Omental fat pad (tissue), 4 donors: ENCODE results near the gene GRID1. TPM values are rescaled to one million over a fixed set of nuclear protein-coding genes. Genes with fewer than 3 reads are reported as not detected.

Source experiments
- ATAC-seq: fragments of 150-250 bp; one replicate; pipeline ENCODE4 v1.9.1; 2016; ENCODE audit warnings: mild to moderate bottlenecking, moderate library complexity; ENCODE audit not compliant: low FRiP score
- DNase-seq: peaks from one replicate; pipeline ENCODE4 v3.0.0-alpha.2; 2019; ENCODE audit warnings: low spot score
- total RNA-seq, 4 donors: library from RNA; depleted of rRNA; stranded (reverse); fragments of >200 nt; gene quantifications; one replicate each; pipeline ENCODE4 v1.1.0, GENCODE V29; 2016
- TF ChIP-seq, protein P1 (sequence below), 3 donors: fragments of 450-650 bp; IDR thresholded peaks; one replicate each; pipeline ENCODE4 v1.5.1; 2016 to 2017; ENCODE audit warnings: antibody characterized with exemption in 3 of 3, mild to moderate bottlenecking in 3 of 3, moderate library complexity in 2 of 3

GRID1 gene
- total RNA-seq, 4 donors from 2014 or later = 1.5 to 3.5 (median 2.4) TPM

DNA sequence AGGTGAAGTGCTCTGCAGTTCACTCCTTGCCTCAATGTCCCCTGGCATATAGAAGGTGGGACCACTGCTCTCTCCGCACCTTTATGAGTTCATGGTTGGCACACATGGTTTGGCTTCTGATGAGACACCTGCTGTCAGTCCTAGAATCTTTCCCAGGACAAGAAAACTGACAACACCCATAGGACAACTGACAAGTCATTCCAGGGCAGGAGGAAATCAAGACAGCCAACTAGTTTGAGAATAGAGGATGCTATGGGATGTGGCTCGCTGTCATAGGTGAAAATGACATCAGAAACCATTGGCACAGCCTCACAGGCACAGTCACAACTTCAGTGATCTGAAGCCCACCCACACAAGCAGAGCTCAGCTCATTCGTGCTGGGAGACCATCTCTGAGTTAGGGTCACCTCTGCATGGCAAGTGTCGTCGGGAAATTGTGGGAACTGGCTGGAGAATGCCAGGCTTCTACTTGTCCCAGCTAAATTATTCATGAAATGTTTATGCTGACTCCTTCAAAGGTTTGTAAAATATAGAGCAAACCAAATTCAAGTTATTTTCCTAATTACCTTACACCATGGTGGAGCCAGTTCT is 762.4 kb downstream of the GRID1 start:
- TF ChIP-seq, protein P1, sequence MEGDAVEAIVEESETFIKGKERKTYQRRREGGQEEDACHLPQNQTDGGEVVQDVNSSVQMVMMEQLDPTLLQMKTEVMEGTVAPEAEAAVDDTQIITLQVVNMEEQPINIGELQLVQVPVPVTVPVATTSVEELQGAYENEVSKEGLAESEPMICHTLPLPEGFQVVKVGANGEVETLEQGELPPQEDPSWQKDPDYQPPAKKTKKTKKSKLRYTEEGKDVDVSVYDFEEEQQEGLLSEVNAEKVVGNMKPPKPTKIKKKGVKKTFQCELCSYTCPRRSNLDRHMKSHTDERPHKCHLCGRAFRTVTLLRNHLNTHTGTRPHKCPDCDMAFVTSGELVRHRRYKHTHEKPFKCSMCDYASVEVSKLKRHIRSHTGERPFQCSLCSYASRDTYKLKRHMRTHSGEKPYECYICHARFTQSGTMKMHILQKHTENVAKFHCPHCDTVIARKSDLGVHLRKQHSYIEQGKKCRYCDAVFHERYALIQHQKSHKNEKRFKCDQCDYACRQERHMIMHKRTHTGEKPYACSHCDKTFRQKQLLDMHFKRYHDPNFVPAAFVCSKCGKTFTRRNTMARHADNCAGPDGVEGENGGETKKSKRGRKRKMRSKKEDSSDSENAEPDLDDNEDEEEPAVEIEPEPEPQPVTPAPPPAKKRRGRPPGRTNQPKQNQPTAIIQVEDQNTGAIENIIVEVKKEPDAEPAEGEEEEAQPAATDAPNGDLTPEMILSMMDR (IDR thresholded peaks at IDR 0.05) = no peak
- no peak for DNase-seq
- no peak for ATAC-seq

DNA sequence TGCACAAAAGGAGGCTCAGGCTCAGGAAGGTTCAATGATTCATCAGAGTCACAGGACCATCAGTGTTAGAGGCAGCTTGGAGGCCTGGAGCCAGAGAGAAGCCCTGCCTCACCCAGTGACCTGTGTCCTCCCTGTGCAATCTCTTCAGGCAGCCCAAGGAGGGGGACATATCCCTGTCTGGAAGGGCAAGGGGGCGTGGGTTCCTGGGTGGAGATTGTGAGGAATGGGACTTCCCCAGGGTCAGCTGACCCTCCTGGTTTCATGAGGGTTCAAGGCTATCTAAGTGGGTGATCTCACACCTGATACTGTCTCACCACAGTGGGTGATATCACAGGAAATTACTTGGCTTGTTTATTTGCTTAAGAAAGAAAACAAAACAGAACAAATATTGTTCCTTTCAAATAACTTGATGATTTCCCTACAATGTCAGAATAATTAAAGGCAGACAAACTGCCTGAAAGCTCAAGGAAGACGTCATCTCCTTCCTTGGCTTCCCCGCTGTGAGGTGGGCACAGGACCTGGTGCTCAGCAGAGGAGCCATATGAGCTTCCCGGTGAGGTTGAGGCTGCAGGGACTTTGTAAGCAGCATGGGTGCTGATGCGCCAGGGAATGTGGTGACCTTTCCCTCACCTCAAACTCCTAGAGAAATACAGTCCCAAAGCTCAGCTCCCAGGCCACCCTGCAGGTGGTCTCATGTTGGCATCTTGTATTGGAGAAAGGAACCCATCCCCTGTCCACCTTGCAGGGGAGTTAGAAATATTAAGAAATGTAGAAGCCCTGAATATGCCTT is 763.2 kb downstream of the GRID1 start:
- DNase-seq (no peak), ATAC-seq (no peak)
- TF ChIP-seq, protein P1 (IDR thresholded peaks at IDR 0.05) = no peak

DNA sequence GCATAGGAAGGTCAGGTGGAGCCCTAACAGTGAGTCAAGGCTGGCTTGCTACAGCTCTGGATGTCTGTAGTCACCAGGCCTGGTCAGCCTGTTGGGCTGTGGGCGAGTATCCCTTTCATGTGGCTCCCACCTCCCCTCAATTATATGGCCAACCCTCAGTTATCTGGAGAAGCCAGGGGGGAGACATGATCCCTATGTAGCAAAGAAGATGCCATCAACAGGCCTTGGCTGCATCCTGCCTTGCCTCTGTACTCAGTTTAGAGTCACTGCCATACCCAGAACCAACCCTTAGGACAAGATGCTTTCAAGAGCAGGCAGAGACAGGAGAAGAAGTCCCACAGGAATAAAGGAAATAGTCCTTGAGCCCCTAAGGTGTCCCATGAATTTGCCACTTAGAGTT is 763.9 kb downstream of the GRID1 start:
- no peak for DNase-seq
- ATAC-seq = no peak
- TF ChIP-seq, protein P1 (IDR thresholded peaks at IDR 0.05) = no peak

DNA sequence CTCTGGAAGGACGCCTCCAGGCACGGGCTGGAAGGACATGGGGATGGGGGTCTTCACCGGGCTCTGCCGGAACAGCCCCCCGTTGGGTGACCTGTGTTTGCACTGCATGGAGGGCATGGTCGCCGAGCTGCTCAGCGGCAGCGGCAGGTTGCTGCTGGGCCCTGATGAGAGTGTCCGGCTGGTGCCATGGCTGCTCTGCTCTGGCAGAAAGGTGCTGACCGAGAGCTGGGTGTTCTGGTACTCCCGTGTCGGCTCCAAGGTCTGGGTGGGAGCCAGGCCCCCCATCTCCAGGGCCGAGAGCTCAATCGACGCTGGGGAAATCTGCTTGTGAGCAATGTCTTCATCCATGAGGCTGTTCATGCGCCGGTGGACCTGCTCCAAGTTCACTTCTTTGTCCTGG is 764.3 kb downstream of the GRID1 start:
- no peak for DNase-seq
- TF ChIP-seq, protein P1 (IDR thresholded peaks at IDR 0.05) = no peak
- ATAC-seq = peak; percentile 41

DNA sequence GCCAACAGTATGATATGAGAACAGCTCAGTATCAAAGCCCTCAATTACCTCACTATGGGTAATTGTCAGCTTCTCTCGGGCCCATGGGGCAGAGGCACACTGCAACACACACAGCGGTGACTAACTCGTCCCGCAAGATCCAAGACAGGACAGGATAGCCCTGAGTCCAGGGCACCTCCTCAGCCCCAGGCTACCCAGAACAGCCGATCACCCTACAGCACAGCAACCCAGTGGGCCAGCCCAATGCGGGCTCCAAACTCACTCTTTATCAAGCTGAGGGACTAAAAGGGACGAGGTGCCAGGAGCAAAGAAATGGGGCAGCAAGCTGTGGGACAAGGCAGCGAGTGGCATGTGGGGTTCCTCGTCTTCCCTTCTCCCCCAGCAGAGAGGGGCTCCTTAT is 765.1 kb downstream of the GRID1 start:
- ATAC-seq = no peak
- no peak for DNase-seq
- TF ChIP-seq, protein P1 (IDR thresholded peaks at IDR 0.05) = no peak

DNA sequence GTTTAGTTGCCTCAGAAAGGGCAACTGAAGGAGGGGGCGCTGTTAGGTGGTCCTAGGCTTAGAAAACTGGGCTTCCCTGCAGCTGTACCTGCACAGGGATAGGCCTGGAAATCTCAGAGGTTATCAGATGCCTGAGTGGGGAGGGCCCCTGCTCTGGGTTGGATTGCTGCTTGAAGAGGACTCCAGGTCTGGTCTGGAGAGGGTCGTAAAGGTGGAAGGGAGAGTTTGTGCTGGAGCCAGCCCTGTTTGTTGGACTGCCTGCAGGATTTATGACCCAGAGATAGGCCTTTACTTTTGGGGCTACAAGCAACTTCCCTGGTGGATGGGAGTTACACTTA is 765.9 kb downstream of the GRID1 start:
- ATAC-seq (no peak), DNase-seq (no peak)
- TF ChIP-seq, protein P1 (IDR thresholded peaks at IDR 0.05) = no peak
